ENCODE results near the gene DDX55.
A peak's percentile ranks its signal among the peaks of the same experiment; 100 is the strongest.

The DDX55 gene

GRCh38 chr12:123614110-123614509, 12.2 kb downstream of the DDX55 start:
- no peak for DNase-seq (ENCODE audit: low read depth)

- no peak for DNase-seq (ENCODE audit: low read depth)
Measured at GRCh38 chr12:123614531-123614930, 12.6 kb downstream of the DDX55 start.

GRCh38 chr12:123617144-123617543, 15.2 kb downstream of the DDX55 start:
- DNase-seq (ENCODE audit: low read depth), result no peak

GRCh38 chr12:123617580-123617979, 15.7 kb downstream of the DDX55 start:
- no peak for DNase-seq (ENCODE audit: low read depth)

- no peak for DNase-seq (ENCODE audit: low read depth)
Measured at GRCh38 chr12:123621101-123621500, 19.2 kb downstream of the DDX55 start.

GRCh38 chr12:123621619-123622530, 20.0 kb downstream of the DDX55 start:
- no peak for DNase-seq (ENCODE audit: low read depth)

- DNase-seq (ENCODE audit: low read depth), result peak; percentile 95
Measured at GRCh38 chr12:123633379-123634141, 31.7 kb downstream of the DDX55 start, which contains the start of the genes EIF2B1 and GTF2H3. Gene EIF2B1, minus strand, starts transcription at chr12:123633686. Its CDS starts 129 bp downstream, at chr12:123633557. Gene GTF2H3, plus strand, starts transcription at chr12:123633829. Its CDS starts 31 bp downstream, at chr12:123633860.

GRCh38 chr12:123634142-123634561, 32.3 kb downstream of the DDX55 start:
- no peak for DNase-seq (ENCODE audit: low read depth)

GRCh38 chr12:123643911-123644310, 42.0 kb downstream of the DDX55 start:
- DNase-seq (ENCODE audit: low read depth), result no peak

GRCh38 chr12:123645380-123645779, 43.5 kb downstream of the DDX55 start:
- no peak for DNase-seq (ENCODE audit: low read depth)

GRCh38 chr12:123645878-123646277, 44.0 kb downstream of the DDX55 start:
- no peak for DNase-seq (ENCODE audit: low read depth)

GRCh38 chr12:123648401-123648800, 46.5 kb downstream of the DDX55 start:
- no peak for DNase-seq (ENCODE audit: low read depth)

- DNase-seq (ENCODE audit: low read depth), result no peak
Measured at GRCh38 chr12:123654129-123654701, 52.3 kb downstream of the DDX55 start.

- DNase-seq (ENCODE audit: low read depth), result no peak
Measured at GRCh38 chr12:123655420-123655819, 53.5 kb downstream of the DDX55 start.

- no peak for DNase-seq (ENCODE audit: low read depth)
Measured at GRCh38 chr12:123656392-123656791, 54.5 kb downstream of the DDX55 start.

- no peak for DNase-seq (ENCODE audit: low read depth)
Measured at GRCh38 chr12:123657211-123657610, 55.3 kb downstream of the DDX55 start.

- no peak for DNase-seq (ENCODE audit: low read depth)
Measured at GRCh38 chr12:123659996-123660727, 58.3 kb downstream of the DDX55 start.

GRCh38 chr12:123667771-123668170, 65.9 kb downstream of the DDX55 start:
- no peak for DNase-seq (ENCODE audit: low read depth)

Data from activated T-helper 1 cell treated with Interleukin-2 at 50 U/mL for 16 hours (primary cell).